OCI-LY7 (cell line): ENCODE measurements around the gene OMG. TPM values are rescaled to one million over a fixed set of nuclear protein-coding genes. Genes with fewer than 3 reads are reported as not detected.

Experiments used
- BruUV-seq: library from RNA; stranded (reverse); fragments of 400-500 nt; replicated peaks from 2 replicates; lab custom pipeline; 2021; lab: Mats Ljungman, UMichigan
- CTCF ChIA-PET: fragments of 300-600 bp; sonication (Branson Sonifier 250); formaldehyde crosslinking; loops from one replicate; lab custom pipeline; 2022; ENCODE audit warnings: antibody characterized with exemption; ENCODE audit not compliant: unreplicated experiment; lab: Charles Lee
- POLR2A ChIA-PET: fragments of 300-600 bp; sonication (Branson Sonifier 250); formaldehyde crosslinking; loops from one replicate; lab custom pipeline; 2022; ENCODE audit warnings: antibody characterized with exemption; lab: Charles Lee
- DNase-seq: peaks from one replicate; pipeline ENCODE4 v3.0.0-alpha.2; 2015; ENCODE audit warnings: low spot score
- H2AFZ ChIP-seq: fragments of 200-600 bp; sonication (generic), shearing (Covaris generic); 2 replicates; pipeline ENCODE4 v1.6.1; 2014; ENCODE audit warnings: mild to moderate bottlenecking, antibody characterized with exemption, low read length, moderate library complexity
- H3K27ac ChIP-seq: fragments of 200-600 bp; sonication (generic); 2 replicates; pipeline ENCODE4 v1.5.1; 2014; ENCODE audit warnings: mixed run types, low read depth, mild to moderate bottlenecking, moderate library complexity, low read length, inconsistent platforms; ENCODE audit not compliant: poor library complexity, severe bottlenecking
- H3K36me3 ChIP-seq: fragments of 200-600 bp; sonication (generic); 2 replicates; pipeline ENCODE4 v1.6.1; 2014; ENCODE audit warnings: mild to moderate bottlenecking, antibody characterized with exemption, low read length, moderate library complexity, mixed read lengths; ENCODE audit not compliant: insufficient read depth
- H3K4me1 ChIP-seq: fragments of 200-600 bp; sonication (generic); 2 replicates; pipeline ENCODE4 v1.5.1; 2014; ENCODE audit warnings: mild to moderate bottlenecking, low read length; ENCODE audit not compliant: insufficient read depth, poor library complexity, severe bottlenecking
- H3K4me2 ChIP-seq: fragments of 200-600 bp; sonication (generic); 2 replicates; pipeline ENCODE4 v1.6.1; 2014; ENCODE audit warnings: mild to moderate bottlenecking, low read length
- H3K4me3 ChIP-seq: fragments of 200-600 bp; sonication (generic); 2 replicates; pipeline ENCODE4 v1.5.1; 2014; ENCODE audit warnings: mild to moderate bottlenecking, low read depth, low read length; ENCODE audit not compliant: poor library complexity, severe bottlenecking
- H3K79me2 ChIP-seq: fragments of 200-600 bp; sonication (generic); 2 replicates; pipeline ENCODE4 v1.6.1; 2016; ENCODE audit warnings: low read depth, mild to moderate bottlenecking, low read length, moderate library complexity, mixed read lengths; ENCODE audit not compliant: insufficient read depth
- H3K9me2 ChIP-seq: fragments of 200-600 bp; sonication (generic); 2 replicates; pipeline ENCODE4 v1.6.1; 2016; ENCODE audit warnings: mild to moderate bottlenecking, low read length, mixed read lengths; ENCODE audit not compliant: insufficient read depth
- H3K9me3 ChIP-seq: fragments of 200-600 bp; sonication (generic); 2 replicates; pipeline ENCODE4 v1.6.1; 2014; ENCODE audit warnings: mild to moderate bottlenecking, mixed run types, low read length, mixed read lengths
- H4K20me1 ChIP-seq: fragments of 200-600 bp; sonication (generic); 2 replicates; pipeline ENCODE4 v1.6.1; 2014; ENCODE audit warnings: mild to moderate bottlenecking, antibody characterized with exemption, low read length, moderate library complexity, mixed read lengths; ENCODE audit not compliant: insufficient read depth
- EZH2phosphoT487 ChIP-seq: fragments of 200-600 bp; sonication (generic); IDR thresholded peaks from 2 replicates; pipeline ENCODE4 v1.6.1; 2018; ENCODE audit warnings: low read depth, borderline replicate concordance, mild to moderate bottlenecking, mixed run types, antibody characterized with exemption, low read length, moderate library complexity, mixed read lengths
- intact Hi-C: fragments of 100-400 bp; cut with micrococcal nuclease; formaldehyde crosslinking; loops from one replicate; pipeline ENCODE4 v1.10.0; 2022; ENCODE audit not compliant: unreplicated experiment
- total RNA-seq, 2 experiments: library from RNA; depleted of rRNA in 1 of 2; stranded (reverse); fragments of >200 nt in 1 of 2; shearing (Covaris generic) in 1 of 2; gene quantifications; 2 replicates each; pipeline ENCODE4 v1.2.3, GENCODE V29; 2014 to 2022
- TF ChIP-seq, protein P1 (sequence below): fragments of 200-600 bp; sonication (generic); conservative IDR thresholded peaks from 2 replicates; pipeline ENCODE4 v1.5.1; 2014; ENCODE audit warnings: mild to moderate bottlenecking, antibody characterized with exemption, low read length, moderate library complexity, mixed read lengths

The OMG gene
- total RNA-seq, 2 experiments from 2014 or later: 0.32 to 1.4 TPM

DNA sequence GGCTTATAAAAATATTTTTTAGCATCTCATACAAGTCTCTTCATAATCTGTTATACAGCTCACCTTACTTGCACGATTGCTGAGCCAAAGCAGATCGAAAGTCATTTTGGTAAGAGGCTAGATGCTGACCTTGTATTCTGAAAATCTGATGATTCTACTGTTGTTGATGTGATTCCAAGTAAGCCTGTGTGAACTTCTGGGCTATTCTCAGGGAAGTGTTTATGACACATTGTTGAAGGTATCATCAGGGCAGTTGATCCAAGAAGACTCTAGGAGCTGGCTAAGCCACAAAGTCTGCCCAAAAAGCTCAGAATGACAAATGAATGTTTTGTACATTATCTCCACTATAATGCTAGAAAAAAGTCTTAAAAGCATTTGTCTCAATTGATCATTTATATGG lies 16.0 kb downstream of the OMG start:
- intact Hi-C loops: no loop called here
- H2AFZ ChIP-seq: no peak overlapping the region
- H3K4me3 ChIP-seq: no peak overlapping the region
- no peaks in the 10 kb centered on the region for H3K4me1 ChIP-seq
- no peaks in the 10 kb centered on the region for H3K9me3 ChIP-seq
- H4K20me1 ChIP-seq: no peaks in the 10 kb centered on the region
- no peaks in the 10 kb centered on the region for H3K79me2 ChIP-seq
- H3K4me2 ChIP-seq: no peak overlapping the region
- H3K9me2 ChIP-seq: no peaks in the 10 kb centered on the region
- no peak overlapping the region for H3K27ac ChIP-seq
- no TSS peak for BruUV-seq
- TF ChIP-seq EZH2phosphoT487: no peak
- TF ChIP-seq, protein P1, sequence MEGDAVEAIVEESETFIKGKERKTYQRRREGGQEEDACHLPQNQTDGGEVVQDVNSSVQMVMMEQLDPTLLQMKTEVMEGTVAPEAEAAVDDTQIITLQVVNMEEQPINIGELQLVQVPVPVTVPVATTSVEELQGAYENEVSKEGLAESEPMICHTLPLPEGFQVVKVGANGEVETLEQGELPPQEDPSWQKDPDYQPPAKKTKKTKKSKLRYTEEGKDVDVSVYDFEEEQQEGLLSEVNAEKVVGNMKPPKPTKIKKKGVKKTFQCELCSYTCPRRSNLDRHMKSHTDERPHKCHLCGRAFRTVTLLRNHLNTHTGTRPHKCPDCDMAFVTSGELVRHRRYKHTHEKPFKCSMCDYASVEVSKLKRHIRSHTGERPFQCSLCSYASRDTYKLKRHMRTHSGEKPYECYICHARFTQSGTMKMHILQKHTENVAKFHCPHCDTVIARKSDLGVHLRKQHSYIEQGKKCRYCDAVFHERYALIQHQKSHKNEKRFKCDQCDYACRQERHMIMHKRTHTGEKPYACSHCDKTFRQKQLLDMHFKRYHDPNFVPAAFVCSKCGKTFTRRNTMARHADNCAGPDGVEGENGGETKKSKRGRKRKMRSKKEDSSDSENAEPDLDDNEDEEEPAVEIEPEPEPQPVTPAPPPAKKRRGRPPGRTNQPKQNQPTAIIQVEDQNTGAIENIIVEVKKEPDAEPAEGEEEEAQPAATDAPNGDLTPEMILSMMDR: no peak
- H3K36me3 ChIP-seq: no peaks in the 10 kb centered on the region; the same call in 1 of the 2 replicates
- ChIA-PET POLR2A (interaction anchor here (0.6 kb wide), 1 partner anchor 431 kb away, joined by 3 read pairs; no protein-coding TSS in a partner anchor), CTCF (no interaction called here)
- DNase-seq: no peak

DNA sequence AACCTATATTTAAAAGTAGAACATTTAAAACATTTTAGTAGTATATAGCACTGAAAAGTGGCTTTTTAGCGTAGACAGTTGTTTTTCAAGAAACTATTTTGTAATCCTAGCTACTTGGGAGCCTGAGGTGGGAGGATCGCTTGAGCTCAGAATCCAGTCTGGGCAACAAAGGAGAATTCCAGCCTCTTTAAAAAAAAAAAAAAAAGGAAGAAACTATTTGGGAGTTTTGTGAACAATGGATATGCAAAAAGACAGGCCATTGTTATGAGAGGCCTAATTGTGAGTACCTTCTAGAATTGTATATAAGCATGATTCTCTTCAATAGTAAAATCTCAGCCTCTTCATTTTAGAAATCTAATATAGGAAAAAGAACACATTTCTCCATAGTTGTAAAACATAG lies 17.6 kb downstream of the OMG start:
- no TSS peak for BruUV-seq
- Histone ChIP-seq H3K27ac (no peak overlapping the region), H2AFZ (no peak overlapping the region), H3K4me1 (no peaks in the 10 kb centered on the region), H3K4me2 (no peak overlapping the region), H3K79me2 (no peaks in the 10 kb centered on the region), H3K9me2 (no peaks in the 10 kb centered on the region), H3K4me3 (no peak overlapping the region), H3K9me3 (no peaks in the 10 kb centered on the region), H4K20me1 (no peaks in the 10 kb centered on the region), H3K36me3 (no peaks in the 10 kb centered on the region; the same call in none of the 2 replicates)
- ChIA-PET POLR2A (interaction anchor here (0.7 kb wide), 1 partner anchor 364 kb away, joined by 6 read pairs; no protein-coding TSS in a partner anchor), CTCF (no interaction called here)
- DNase-seq: no peak
- no peak for TF ChIP-seq EZH2phosphoT487
- TF ChIP-seq, protein P1: no peak
- intact Hi-C loops: no loop called here

DNA sequence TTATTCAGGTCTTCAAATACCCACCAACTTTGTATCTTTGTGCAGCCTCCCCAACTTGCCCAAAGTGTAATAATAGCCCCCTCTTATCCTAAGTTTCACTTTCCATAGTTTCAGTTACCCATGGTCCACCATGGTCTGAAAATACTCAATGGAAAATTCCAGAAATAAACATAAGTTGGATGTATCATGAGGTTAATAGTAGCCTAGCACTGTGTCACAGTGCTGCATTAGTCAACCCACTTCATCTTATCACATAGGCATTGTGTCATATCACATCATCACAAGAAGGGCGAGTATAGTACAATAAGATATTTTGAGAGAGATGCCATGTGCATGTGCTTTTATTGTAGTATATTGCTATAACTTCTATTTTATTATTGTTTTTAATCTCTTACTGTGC lies 21.9 kb downstream of the OMG start:
- Histone ChIP-seq H3K9me2 (no peaks in the 10 kb centered on the region), H3K79me2 (no peaks in the 10 kb centered on the region), H3K36me3 (peaks cover 16% of the 10 kb centered on the region), H2AFZ (no peak overlapping the region), H3K9me3 (no peaks in the 10 kb centered on the region), H3K4me1 (no peaks in the 10 kb centered on the region), H3K27ac (no peak overlapping the region), H3K4me2 (no peak overlapping the region), H4K20me1 (no peaks in the 10 kb centered on the region), H3K4me3 (no peak overlapping the region)
- CTCF ChIA-PET: no interaction called here
- POLR2A ChIA-PET: no interaction called here
- TF ChIP-seq, protein P1: no peak
- TF ChIP-seq EZH2phosphoT487: no peak
- DNase-seq: no peak
- BruUV-seq: no TSS peak
- intact Hi-C loops: no loop called here
